Pancreas (tissue), 10 donors: ENCODE measurements around the gene PTH2R. TPM values are rescaled to one million over a fixed set of nuclear protein-coding genes. Genes with fewer than 3 reads are reported as not detected.
"Not testable (repeated sequence)": the region's sequence is repeated elsewhere in the genome, so short reads cannot be mapped to it uniquely, and the experiment has no call there.

Experiments
- ATAC-seq, 4 donors: fragments of 200-7000 bp; cut with Tn5 transposase; one replicate each; pipeline versions ENCODE4 v1.8.0 to v1.9.1; 2020; ENCODE audit warnings: mild to moderate bottlenecking in 4 of 4, moderate library complexity in 4 of 4
- DNase-seq, 6 donors: peaks; one replicate each; pipeline ENCODE4 v3.0.0-alpha.2; 2020
- FAIRE-seq: peaks from 2 replicates; lab custom pipeline; 2012; peaks lifted over from hg19 to GRCh38; lab: Jason Lieb, UNC
- H3K27ac ChIP-seq, 4 donors: fragments of 200-600 bp; sonication (generic); 1 replicate in 3 of 4; 2 replicates in 1 of 4; pipeline versions ENCODE4 v1.5.0 to v1.8.0; 2020
- H3K27me3 ChIP-seq, 4 donors: fragments of 200-600 bp; one replicate each; pipeline ENCODE4 v1.8.0; 2021
- H3K36me3 ChIP-seq, 3 donors: fragments of 200-600 bp; sonication (generic) in 1 of 3; one replicate each; pipeline versions ENCODE4 v1.5.0 to v1.8.0; 2020 to 2021
- H3K4me1 ChIP-seq, 3 donors: fragments of 200-600 bp; one replicate each; pipeline ENCODE4 v1.8.0; 2021
- H3K4me3 ChIP-seq, 4 donors: fragments of 200-600 bp; sonication (generic) in 2 of 4; one replicate each; pipeline versions ENCODE4 v1.5.0 to v1.8.0; 2020 to 2021
- H3K9me3 ChIP-seq, 4 donors: fragments of 200-600 bp; one replicate each; pipeline ENCODE4 v1.8.0; 2021
- WGBS, 2 donors: extraction: QIAGEN DNeasy Blood & Tissue Kit; methylation state at CpG; one replicate each; pipeline ENCODE4 v1.1.7; 2013; 5-methylcytosine and 5-hydroxymethylcytosine counted together
- intact Hi-C, 3 donors: fragments of 100-400 bp; cut with DNase I; formaldehyde crosslinking; loops; one replicate each; pipeline versions ENCODE4 v1.11.1 to v1.14.2; 2022
- polyA plus RNA-seq, 2 donors: library from polyadenylated mRNA; stranded (reverse); fragments of 200-250 nt; gene quantifications; one replicate each; pipeline ENCODE4 v1.2.3, GENCODE V29; 2013
- total RNA-seq, 6 donors: library from RNA; stranded (reverse); fragmentation: NEBNext Ultra II Directional in 4 of 6; extraction: Animal tissue kit (Norgen Biotek cat#: 25700) in 4 of 6; gene quantifications; one replicate each; pipeline versions ENCODE4 v1.2.1 to v1.2.4, GENCODE V29; 2021 to 2023
- TF ChIP-seq, protein P1 (sequence below), 4 donors: fragments of 200-600 bp; sonication (generic) in 3 of 4; IDR thresholded peaks; one replicate each; pipeline versions ENCODE4 v1.5.0 to v1.8.0; 2021; ENCODE audit warnings: antibody characterized with exemption in 4 of 4
- donor health status: healthy with polysubstance abuse.
- donor health status: DM: no; HTN: no; CAD: no; lungs with moderate emphysema.
- donor health status: DM: no; HTN: no; CAD: no.
- donor health status: control.
- donor health status: control.
- donor health status: Bipolar disorder and iron deficiency.
- donor health status: DM: yes; HTN: yes; CAD: no.
- donor health status: DM: no; HTN: no; CAD: no.
- donor health status: DM: no; HTN: no; CAD: no.
- donor health status: DM: yes; HTN: yes; CAD: no.

PTH2R gene
- total and polyA plus RNA-seq, 8 donors = 0.19 to 1.5 (median 0.48) TPM

DNA sequence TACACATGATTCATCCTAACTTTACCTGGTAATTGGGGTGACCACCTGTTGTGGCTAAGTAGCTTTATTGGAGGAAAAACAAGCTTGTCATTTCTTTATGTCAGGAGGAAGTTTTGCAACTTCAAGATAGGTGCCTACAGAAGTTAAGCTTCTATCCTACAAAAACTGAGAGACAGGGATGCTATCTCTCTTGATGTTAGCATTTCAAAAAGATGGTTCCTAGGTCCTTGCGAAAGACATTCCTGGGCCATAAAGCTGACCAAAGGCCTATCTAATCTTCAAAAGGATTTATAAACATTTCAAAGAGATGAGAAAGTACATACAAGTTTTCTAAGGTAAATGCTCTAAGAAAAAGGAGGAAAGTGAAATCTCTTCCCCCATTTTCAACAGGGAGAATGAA, 61.0 kb downstream of the PTH2R start:
- intact Hi-C loops = loop anchor here in 1 of 3 donors (10.0 kb wide), 1 partner anchor 727 kb away; no protein-coding TSS in a partner anchor
- WGBS, 2 donors = 44 to 51% methylated on average over 1 of the region's 1 CpG
- peaks cover 0 to 15% (median 10%) of the 10 kb centered on the region in 3 donors for H3K4me1 ChIP-seq
- no peak overlapping the region for H3K4me3 ChIP-seq
- ATAC-seq (no peak), DNase-seq (no peak), FAIRE-seq (no peak)
- TF ChIP-seq, protein P1, sequence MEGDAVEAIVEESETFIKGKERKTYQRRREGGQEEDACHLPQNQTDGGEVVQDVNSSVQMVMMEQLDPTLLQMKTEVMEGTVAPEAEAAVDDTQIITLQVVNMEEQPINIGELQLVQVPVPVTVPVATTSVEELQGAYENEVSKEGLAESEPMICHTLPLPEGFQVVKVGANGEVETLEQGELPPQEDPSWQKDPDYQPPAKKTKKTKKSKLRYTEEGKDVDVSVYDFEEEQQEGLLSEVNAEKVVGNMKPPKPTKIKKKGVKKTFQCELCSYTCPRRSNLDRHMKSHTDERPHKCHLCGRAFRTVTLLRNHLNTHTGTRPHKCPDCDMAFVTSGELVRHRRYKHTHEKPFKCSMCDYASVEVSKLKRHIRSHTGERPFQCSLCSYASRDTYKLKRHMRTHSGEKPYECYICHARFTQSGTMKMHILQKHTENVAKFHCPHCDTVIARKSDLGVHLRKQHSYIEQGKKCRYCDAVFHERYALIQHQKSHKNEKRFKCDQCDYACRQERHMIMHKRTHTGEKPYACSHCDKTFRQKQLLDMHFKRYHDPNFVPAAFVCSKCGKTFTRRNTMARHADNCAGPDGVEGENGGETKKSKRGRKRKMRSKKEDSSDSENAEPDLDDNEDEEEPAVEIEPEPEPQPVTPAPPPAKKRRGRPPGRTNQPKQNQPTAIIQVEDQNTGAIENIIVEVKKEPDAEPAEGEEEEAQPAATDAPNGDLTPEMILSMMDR (IDR thresholded peaks at IDR 0.05) = no peak
- no peaks in the 10 kb centered on the region for H3K9me3 ChIP-seq
- no peaks in the 10 kb centered on the region for H3K36me3 ChIP-seq
- no peak overlapping the region for H3K27ac ChIP-seq
- no peaks in the 10 kb centered on the region for H3K27me3 ChIP-seq

DNA sequence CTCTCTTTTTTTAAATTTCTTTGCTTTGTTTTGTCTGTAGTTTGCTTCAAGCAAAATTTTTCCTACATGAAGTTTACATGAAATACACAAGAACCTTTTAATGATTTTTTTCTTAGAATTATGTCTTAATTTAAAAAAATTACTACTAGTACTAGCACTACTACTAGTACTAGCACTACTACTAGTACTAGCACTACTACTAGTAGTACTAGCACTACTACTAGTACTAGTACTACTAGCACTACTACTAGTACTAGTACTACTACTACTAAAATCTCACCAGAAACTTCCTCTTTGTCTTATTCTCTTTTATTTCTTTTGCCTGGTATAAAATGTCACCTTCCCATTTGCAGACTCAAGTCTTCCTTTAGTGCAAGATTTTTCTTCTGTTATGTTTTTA, 71.1 kb downstream of the PTH2R start:
- no peaks in the 10 kb centered on the region for H3K27me3 ChIP-seq

DNA sequence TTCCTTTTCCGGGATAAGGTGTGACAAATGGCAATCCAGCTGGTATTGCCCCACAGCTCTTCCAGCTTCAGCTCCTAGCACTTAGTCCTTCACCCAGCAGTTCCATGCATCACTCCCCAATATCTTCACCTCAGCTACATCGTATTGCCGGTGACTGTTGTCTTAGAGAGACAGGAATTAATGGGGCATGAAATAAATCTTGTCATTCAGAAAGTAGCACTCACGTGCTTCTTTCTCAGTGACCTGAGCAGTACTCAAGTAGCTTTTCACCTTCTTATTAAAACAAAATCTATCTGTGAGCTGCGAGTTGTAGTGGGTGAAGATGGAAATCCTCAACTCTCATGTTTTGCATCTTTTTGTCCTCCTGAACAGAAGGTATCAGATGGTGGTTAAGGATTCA, 72.8 kb downstream of the PTH2R start:
- no peak for ATAC-seq
- DNase-seq = no peak
- no peaks in the 10 kb centered on the region for H3K9me3 ChIP-seq
- intact Hi-C loops = no loop called here
- no peak for FAIRE-seq
- no peak overlapping the region for H3K27ac ChIP-seq
- no peaks in the 10 kb centered on the region for H3K27me3 ChIP-seq
- whole genome bisulfite sequencing, 2 donors = 86 to 87% methylated on average over 5 of the region's 5 CpGs
- H3K4me1 ChIP-seq = no peaks in the 10 kb centered on the region
- H3K4me3 ChIP-seq = no peak overlapping the region
- H3K36me3 ChIP-seq = no peaks in the 10 kb centered on the region
- TF ChIP-seq, protein P1 (IDR thresholded peaks at IDR 0.05) = no peak

More for the DNA sequence above, 71.1 kb downstream of the PTH2R start:
- ATAC-seq = no peak
- Histone ChIP-seq H3K9me3 (no peaks in the 10 kb centered on the region), H3K4me1 (no peaks in the 10 kb centered on the region), H3K27ac (no peak overlapping the region), H3K36me3 (no peaks in the 10 kb centered on the region), H3K4me3 (no peak overlapping the region)
- intact Hi-C loops = no loop called here
- peak; percentile 17 for FAIRE-seq
- TF ChIP-seq, protein P1 (IDR thresholded peaks at IDR 0.05) = no peak
- no peak for DNase-seq

DNA sequence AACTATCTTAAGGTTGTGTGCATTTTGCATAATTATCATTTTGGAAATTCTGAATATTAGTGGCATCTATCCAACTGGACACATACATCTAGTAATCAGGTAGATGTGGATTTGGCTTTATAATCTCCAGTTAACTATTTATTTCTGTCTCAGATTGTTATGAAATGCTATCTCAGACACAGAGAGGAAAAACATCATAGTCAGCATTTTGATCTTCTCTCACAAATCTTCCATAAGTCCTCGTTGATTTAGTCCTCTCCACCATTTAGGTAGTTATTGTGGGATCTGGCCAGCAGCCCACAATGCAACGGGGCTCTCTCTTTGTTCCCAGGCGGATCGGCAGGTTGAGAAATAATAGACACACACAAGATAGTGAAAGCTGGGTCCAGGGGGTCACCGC, 75.4 kb downstream of the PTH2R start:
- WGBS, 2 donors = 57 to 62% methylated on average over 5 of the region's 5 CpGs
- FAIRE-seq, H3K27me3 ChIP-seq, H3K36me3 ChIP-seq, H3K27ac ChIP-seq, DNase-seq, H3K4me1 ChIP-seq, H3K4me3 ChIP-seq, H3K9me3 ChIP-seq, intact Hi-C loops, ATAC-seq: not testable (repeated sequence)

DNA sequence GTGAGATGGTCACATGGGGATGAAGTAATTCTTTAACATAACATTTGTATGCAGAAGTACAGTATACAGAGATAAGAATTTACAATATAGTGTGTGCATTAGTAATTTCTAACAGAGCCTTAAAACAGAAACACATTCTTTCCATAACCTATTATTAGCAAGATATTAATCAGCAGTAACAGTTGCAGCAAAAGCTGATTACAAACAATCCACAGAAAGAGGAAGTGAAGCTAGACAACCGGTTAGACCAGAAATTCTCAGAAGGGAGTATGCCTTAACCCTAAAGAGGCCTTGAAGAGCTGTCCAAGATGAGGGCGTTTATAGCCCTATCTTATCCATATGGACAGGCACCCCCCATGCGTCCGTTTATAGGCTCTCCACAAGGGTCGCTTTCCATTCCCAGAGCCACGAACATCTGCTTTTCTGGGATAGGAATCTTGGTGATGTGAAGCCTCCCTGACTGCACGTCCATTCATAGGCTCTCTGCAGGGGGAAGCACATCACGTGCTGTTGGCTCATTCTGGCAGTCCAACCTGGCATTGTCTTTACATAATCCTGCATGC, 75.9 kb downstream of the PTH2R start:
- FAIRE-seq, H3K9me3 ChIP-seq, H3K27ac ChIP-seq, H3K4me1 ChIP-seq, ATAC-seq, H3K4me3 ChIP-seq, DNase-seq, H3K27me3 ChIP-seq, H3K36me3 ChIP-seq, intact Hi-C loops: not testable (repeated sequence)
- 64 to 67% methylated on average over 8 of the region's 8 CpGs for WGBS, 2 donors

DNA sequence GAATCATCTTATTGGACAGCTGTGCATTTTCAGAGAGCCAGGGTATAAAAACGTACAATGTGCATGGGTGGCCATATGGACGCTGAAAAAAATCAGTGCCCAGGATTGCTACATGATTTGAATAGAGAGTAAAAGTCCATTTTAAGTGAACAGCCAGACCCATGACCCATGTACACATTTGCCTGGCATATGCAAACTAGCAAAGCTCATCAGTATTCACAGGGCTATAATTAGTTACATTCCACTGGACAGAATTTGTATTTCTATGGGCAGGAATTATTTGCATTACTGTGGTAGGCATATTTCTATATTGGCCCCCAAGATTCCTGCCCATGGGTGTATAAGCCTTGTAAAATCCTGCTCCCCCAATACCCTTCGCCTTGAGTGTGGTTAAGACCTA, 78.8 kb downstream of the PTH2R start:
- TF ChIP-seq, protein P1 (IDR thresholded peaks at IDR 0.05) = no peak
- ATAC-seq (no peak), DNase-seq (no peak), FAIRE-seq (no peak)
- Histone ChIP-seq H3K4me1 (peaks cover 0 to 10% (median 8%) of the 10 kb centered on the region in 3 donors), H3K27ac (no peak overlapping the region), H3K4me3 (no peak overlapping the region), H3K27me3 (no peaks in the 10 kb centered on the region), H3K9me3 (no peaks in the 10 kb centered on the region), H3K36me3 (no peaks in the 10 kb centered on the region)
- intact Hi-C loops = no loop called here
- WGBS, 2 donors = 90 to 92% methylated on average over 3 of the region's 3 CpGs
